MCF 10A (cell line): Measurements from ENCODE around the gene FARS2. TPM values are rescaled to one million over a fixed set of nuclear protein-coding genes. Genes with fewer than 3 reads are reported as not detected.

Experiments
- BruUV-seq: library from RNA; stranded (reverse); fragments of 400-500 nt; replicated peaks from 2 replicates; lab custom pipeline; 2021; lab: Mats Ljungman, UMichigan
- CTCF ChIA-PET: fragments of 300-600 bp; sonication (Branson Sonifier 250); formaldehyde crosslinking; extraction: SDS; loops from one replicate; lab custom pipeline; 2021; ENCODE audit warnings: antibody characterized with exemption, inconsistent platforms; lab: Yijun Ruan, JAX
- POLR2A ChIA-PET: fragments of 300-600, 350-650 bp; sonication (Branson Sonifier 250); formaldehyde crosslinking; extraction: SDS; loops from one replicate; lab custom pipeline; 2020; ENCODE audit warnings: antibody characterized with exemption, inconsistent platforms; lab: Yijun Ruan, JAX
- DNase-seq: peaks from one replicate; pipeline ENCODE4 v3.0.0-alpha.2; 2018; ENCODE audit not compliant: unreplicated experiment
- H3K27ac Mint-ChIP-seq: one replicate; pipeline ENCODE4 v1.8.0; 2022; ENCODE audit warnings: mild to moderate bottlenecking, low read depth, mixed read lengths; ENCODE audit not compliant: unreplicated experiment
- H3K27me3 Mint-ChIP-seq: one replicate; pipeline ENCODE4 v1.8.0; 2022; ENCODE audit warnings: mixed read lengths; ENCODE audit not compliant: insufficient read depth, unreplicated experiment
- H3K36me3 Mint-ChIP-seq: one replicate; pipeline ENCODE4 v1.8.0; 2022; ENCODE audit warnings: mild to moderate bottlenecking, moderate library complexity, mixed read lengths; ENCODE audit not compliant: insufficient read depth, unreplicated experiment
- H3K4me1 Mint-ChIP-seq: one replicate; pipeline ENCODE4 v1.8.0; 2022; ENCODE audit warnings: mixed read lengths; ENCODE audit not compliant: insufficient read depth, unreplicated experiment
- H3K4me3 Mint-ChIP-seq: one replicate; pipeline ENCODE4 v1.8.0; 2022; ENCODE audit warnings: mild to moderate bottlenecking, moderate library complexity, mixed read lengths; ENCODE audit not compliant: unreplicated experiment
- H3K9me3 Mint-ChIP-seq: one replicate; pipeline ENCODE4 v1.8.0; 2022; ENCODE audit warnings: mixed read lengths; ENCODE audit not compliant: unreplicated experiment
- intact Hi-C: fragments of 100-400 bp; cut with micrococcal nuclease; formaldehyde crosslinking; loops from 2 replicates; pipeline ENCODE4 v1.14.1; 2022
- total RNA-seq: library from RNA; stranded (reverse); gene quantifications from 2 replicates; pipeline ENCODE4 v1.2.3, GENCODE V29; 2022
- TF ChIP-seq, protein P1 (sequence below): fragments of 200-600 bp; IDR thresholded peaks from one replicate; pipeline ENCODE4 v1.8.0; 2022; ENCODE audit warnings: antibody characterized with exemption, mild to moderate bottlenecking; ENCODE audit not compliant: unreplicated experiment

FARS2 gene
- total RNA-seq, 1 experiment from 2014 or later = 18.2 TPM

DNA sequence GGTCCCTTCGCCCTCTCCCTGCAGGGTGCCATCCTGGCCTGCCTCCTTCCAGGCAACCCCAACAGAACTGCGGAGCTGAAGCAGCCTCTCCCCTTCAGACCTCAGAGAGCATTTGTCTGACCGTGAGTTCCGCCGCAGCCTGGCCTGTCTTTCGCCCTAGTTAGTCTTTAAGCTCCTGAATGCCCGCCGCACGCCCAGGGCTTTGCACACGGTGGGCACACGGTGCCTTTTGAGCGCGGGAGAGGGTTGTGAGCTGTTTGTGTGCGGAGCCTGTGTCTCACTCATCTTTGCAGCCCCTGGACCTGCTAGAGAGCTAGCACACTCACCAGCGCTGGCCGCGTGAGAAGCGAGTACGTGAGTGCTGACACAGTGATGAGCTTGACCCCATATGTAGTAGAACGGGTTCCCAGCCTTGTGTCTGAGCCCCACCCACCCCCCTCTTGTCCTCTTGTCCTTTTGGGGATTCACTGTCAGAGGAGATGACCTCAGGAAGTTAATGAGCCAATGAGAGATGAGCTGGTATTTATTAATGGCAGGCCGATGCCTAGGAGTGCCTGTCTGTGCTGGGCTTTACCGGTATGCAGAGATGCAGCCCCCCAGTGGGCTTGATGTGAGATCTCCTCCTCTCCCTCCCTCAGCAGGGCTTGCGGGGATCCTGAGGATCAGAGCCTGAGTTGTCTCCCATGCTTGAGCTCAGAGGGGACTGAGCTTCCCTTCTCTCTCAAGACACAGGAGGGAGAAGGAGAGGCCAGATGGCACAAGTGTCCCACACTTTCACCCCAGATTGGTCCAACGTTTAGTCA lies 249.2 kb downstream of the FARS2 start:
- Mint-ChIP-seq H3K27ac (no peak overlapping the region), H3K4me1 (no peaks in the 10 kb centered on the region), H3K36me3 (peaks cover 9% of the 10 kb centered on the region), H3K27me3 (no peaks in the 10 kb centered on the region), H3K4me3 (no peak overlapping the region), H3K9me3 (no peaks in the 10 kb centered on the region)
- TF ChIP-seq, protein P1, sequence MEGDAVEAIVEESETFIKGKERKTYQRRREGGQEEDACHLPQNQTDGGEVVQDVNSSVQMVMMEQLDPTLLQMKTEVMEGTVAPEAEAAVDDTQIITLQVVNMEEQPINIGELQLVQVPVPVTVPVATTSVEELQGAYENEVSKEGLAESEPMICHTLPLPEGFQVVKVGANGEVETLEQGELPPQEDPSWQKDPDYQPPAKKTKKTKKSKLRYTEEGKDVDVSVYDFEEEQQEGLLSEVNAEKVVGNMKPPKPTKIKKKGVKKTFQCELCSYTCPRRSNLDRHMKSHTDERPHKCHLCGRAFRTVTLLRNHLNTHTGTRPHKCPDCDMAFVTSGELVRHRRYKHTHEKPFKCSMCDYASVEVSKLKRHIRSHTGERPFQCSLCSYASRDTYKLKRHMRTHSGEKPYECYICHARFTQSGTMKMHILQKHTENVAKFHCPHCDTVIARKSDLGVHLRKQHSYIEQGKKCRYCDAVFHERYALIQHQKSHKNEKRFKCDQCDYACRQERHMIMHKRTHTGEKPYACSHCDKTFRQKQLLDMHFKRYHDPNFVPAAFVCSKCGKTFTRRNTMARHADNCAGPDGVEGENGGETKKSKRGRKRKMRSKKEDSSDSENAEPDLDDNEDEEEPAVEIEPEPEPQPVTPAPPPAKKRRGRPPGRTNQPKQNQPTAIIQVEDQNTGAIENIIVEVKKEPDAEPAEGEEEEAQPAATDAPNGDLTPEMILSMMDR = no peak
- ChIA-PET CTCF (interaction anchor here (0.7 kb wide), 1 partner anchor 242 kb away, joined by 4 read pairs; no protein-coding TSS in a partner anchor), POLR2A (interaction anchor here (0.6 to 0.7 kb wide), 2 partner anchors 74 to 994 kb away, joined by 3 read pairs; no protein-coding TSS in a partner anchor)
- intact Hi-C loops = no loop called here
- no peak for DNase-seq
- BruUV-seq = no TSS peak

DNA sequence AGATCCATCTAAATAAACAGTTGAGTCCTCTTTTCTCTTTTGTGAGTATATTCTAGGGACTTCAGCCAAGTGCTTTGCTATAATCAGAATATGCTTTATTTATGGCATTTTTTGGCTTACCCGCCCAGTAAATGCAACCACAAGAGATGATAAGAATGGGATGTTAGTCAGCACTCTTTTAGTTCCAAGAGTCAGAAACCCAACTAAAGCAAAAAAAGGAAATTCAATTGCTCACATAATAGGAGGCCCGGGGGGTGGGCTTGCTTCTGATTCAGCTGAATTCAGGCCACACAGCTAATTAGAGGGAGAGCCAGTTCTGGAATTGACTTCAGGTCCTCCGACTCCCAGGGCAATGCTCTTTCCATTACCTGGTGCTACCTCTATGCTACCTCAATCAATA lies 250.6 kb downstream of the FARS2 start:
- no peak overlapping the region for H3K27ac Mint-ChIP-seq
- no peaks in the 10 kb centered on the region for H3K9me3 Mint-ChIP-seq
- intact Hi-C loops = no loop called here
- no peaks in the 10 kb centered on the region for H3K4me1 Mint-ChIP-seq
- ChIA-PET CTCF (no interaction called here), POLR2A (no interaction called here)
- no peak overlapping the region for H3K4me3 Mint-ChIP-seq
- peaks cover 9% of the 10 kb centered on the region for H3K36me3 Mint-ChIP-seq
- BruUV-seq = no TSS peak
- TF ChIP-seq, protein P1 = no peak
- H3K27me3 Mint-ChIP-seq = no peaks in the 10 kb centered on the region
- DNase-seq = no peak

DNA sequence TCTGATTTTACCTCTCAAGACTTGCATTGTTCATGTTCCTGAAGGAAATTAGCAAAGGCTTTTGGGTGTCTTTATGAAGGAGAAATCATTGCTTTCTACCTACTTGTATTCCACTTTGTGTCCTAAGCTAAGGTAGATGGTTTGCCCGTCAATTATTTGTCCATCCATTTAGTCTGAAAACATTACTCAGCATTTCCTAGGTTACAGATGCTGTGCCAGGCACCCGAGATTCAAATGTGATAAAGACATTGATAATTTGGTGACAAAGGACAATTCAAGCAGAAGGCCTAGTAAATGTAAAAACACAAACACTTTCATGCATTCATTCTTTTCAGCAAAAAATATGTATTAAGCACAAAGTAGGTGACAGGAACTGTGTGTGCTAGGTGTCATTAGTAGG lies 251.1 kb downstream of the FARS2 start:
- intact Hi-C loops = no loop called here
- POLR2A ChIA-PET = no interaction called here
- no TSS peak for BruUV-seq
- no peak for DNase-seq
- Mint-ChIP-seq H3K4me1 (no peaks in the 10 kb centered on the region), H3K36me3 (peaks cover 9% of the 10 kb centered on the region), H3K27ac (no peak overlapping the region), H3K27me3 (no peaks in the 10 kb centered on the region), H3K4me3 (no peak overlapping the region), H3K9me3 (no peaks in the 10 kb centered on the region)
- TF ChIP-seq, protein P1 = no peak
- CTCF ChIA-PET = no interaction called here

DNA sequence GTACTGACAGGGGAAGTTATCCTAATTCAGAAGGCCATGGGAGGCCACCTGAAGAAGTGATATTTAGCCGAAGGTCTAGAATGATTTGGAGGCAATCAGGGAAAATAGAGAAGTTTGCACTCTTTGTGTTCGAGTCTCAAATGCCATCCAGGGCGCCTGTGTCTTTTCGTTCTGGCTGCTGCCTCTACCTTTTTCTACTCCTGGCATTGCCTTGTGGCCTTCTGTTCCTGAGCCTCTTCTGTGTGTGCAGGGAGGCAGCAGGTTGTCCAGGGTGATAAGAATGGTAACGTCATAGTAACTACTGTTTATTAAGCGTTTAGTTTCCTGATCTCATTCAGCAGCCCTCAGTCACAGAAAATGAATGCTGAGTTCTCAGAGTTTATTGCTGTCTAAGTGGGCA lies 252.1 kb downstream of the FARS2 start:
- Mint-ChIP-seq H3K27ac (no peak overlapping the region), H3K9me3 (no peaks in the 10 kb centered on the region), H3K4me3 (no peak overlapping the region), H3K4me1 (no peaks in the 10 kb centered on the region), H3K27me3 (no peaks in the 10 kb centered on the region), H3K36me3 (peaks cover 8% of the 10 kb centered on the region)
- CTCF ChIA-PET = no interaction called here
- DNase-seq = no peak
- no TSS peak for BruUV-seq
- TF ChIP-seq, protein P1 = no peak
- intact Hi-C loops = no loop called here
- POLR2A ChIA-PET = no interaction called here
